HG03060 (cell line): Measurements from ENCODE around the gene SIM1.

Source experiments
- ATAC-seq: cut with Tn5 transposase; IDR thresholded peaks from one replicate; pipeline ENCODE4 v1.9.1; 2021; ENCODE audit warnings: low read depth, moderate number of reproducible peaks; ENCODE audit not compliant: unreplicated experiment

Gene SIM1

DNA sequence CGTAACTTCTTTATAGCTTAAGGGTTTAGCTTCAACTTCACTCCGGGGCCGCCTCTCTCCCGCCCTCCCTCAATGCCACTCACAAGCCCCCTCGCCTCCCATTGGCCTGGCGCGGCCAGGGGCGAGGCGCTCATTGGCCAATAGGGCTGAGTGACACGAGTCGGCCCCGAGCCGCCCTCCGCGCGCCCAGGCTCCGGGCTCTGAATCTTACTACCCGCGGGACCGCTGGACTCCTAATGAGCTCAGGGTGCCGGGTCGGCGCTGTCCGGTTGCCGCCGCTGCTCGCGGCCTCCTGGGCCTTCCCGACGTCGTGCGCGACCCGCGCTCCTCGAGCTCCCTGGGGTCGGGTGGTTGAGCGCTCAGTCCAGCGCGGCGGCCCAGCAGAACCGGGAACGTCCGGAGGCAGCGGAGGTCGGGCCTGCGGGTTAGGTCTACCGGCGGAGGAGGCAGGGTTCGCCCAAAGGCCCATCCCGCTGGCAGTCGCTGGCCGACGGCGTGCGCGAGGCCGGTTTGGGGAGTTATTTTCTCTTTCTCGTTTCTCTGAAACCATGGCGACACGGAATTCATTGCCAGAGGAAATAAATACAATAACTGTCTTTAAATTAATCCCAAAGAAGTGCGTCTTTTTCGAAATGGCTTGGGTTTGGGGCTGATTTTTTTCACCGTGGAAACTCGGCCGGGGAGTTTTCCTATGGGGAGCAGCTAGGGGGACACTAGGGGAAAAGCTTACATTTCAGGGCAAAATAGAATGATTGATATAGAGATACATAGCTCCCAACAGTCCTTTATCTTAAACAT is at the start of gene SIM1:
TSS of gene SIM1 (minus strand) at position 19 of the 798 bp plus-strand sequence. CDS start 1,453 bp downstream, outside the sequence.
- no peak for ATAC-seq

GRCh38 chr6:100512203-100512862 is 47.6 kb upstream of the SIM1 start:
- ATAC-seq: no peak

- no peak for ATAC-seq
These were observed 44.4 kb upstream of the SIM1 start for GRCh38 chr6:100509101-100509500.

GRCh38 chr6:100506651-100507050 is 41.9 kb upstream of the SIM1 start:
- ATAC-seq: no peak

GRCh38 chr6:100504786-100505737 is 40.3 kb upstream of the SIM1 start:
- no peak for ATAC-seq

- ATAC-seq: no peak
These were observed 38.5 kb upstream of the SIM1 start for GRCh38 chr6:100503043-100503705.

- no peak for ATAC-seq
These were observed 28.6 kb upstream of the SIM1 start for GRCh38 chr6:100493206-100493888.

DNA sequence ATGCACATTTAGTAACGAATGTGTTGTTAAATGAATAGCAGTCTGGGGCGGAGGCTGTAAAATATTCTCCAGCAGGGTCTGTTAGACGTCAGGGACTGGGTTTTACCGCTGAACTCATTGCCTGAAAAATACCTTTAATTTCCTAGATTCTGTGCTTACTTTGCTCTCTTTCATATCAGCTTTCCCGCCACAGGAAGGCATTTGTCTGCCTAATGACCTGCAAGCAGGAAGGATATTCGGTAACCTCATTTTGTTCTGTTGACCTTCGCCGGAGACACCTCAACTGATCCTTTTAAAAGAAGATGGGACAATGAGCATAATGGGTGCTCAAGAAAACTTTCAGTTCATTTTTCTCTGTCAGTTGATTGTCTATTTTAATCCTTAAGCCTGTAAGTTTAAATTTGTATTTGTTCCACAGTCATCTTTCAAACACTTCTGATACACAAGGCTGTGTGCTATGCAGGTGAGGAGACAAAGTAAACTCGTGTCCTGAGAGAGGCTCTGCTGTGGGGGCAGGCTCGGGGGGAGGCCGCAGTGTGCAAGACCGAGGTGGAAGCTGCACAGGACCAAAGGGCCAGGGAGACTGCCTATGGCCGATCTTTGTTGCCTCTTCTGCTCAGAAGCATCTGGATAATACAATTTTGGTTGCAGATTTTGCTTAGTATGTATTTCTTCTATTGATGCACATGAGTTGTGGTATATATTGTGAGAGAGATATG is 27.4 kb upstream of the SIM1 start:
- no peak for ATAC-seq

DNA sequence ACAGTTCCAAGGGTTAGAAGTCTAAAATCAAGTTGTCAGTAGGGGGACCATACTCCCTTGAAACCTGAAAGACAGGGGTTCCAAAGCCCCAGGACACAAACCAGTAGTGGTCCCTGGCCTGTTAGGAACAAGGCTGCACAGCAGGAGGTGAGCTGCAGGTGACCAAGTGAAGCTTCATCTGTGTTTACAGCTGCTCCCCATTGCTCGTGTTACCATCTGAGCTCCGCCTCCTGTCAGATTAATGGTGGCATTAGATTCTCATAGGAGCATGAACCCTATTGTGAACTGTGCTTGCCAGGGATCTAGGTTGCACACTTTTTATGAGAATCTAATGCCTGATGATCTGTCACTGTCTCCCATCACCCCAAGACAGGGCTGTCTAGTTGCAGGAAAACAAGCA is 25.3 kb upstream of the SIM1 start:
- ATAC-seq: no peak

GRCh38 chr6:100488244-100488643 is 23.5 kb upstream of the SIM1 start:
- no peak for ATAC-seq

DNA sequence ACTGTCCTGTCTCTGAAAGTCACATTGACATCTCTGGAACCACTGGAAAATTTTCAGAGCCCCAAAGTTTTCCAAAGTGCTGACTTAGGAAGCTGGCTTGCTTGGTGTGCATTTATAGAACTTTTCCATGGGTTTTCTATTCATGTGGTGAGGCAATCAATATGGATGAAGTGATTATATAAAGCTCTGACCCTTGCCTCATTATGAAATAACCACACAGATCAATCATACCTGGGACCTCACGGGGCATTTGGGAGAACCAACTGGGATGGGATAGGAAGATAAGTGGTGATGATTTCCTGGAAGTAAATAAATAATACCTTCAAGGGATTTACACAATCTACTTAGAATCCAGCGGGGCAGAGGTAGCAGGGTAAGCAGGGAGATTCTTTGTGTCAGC is 22.9 kb upstream of the SIM1 start:
- no peak for ATAC-seq

DNA sequence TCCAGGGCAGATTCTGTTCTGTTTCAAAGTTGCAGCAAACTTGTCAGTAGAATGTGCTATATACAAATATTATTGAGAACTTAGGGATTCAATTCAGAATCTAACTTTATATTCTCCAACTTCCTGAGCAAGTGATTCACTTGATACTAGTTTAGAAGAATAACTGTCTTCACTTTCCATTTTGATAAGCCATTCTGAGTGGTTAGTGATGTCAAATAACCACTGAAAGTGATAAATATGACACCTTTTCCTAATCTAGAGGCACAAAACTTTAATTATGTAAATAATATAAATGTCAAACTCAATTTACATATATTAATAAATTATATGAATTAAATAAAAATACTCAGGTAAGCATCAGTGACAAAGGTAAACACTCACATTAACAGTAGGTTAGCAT is 20.5 kb upstream of the SIM1 start:
- ATAC-seq: no peak

- no peak for ATAC-seq
These were observed 19.8 kb upstream of the SIM1 start for GRCh38 chr6:100484474-100484873.

- no peak for ATAC-seq
These were observed 18.0 kb upstream of the SIM1 start for GRCh38 chr6:100482698-100483097.

- peak; percentile 55 for ATAC-seq
These were observed 14.7 kb upstream of the SIM1 start for GRCh38 chr6:100479179-100480035.

GRCh38 chr6:100475554-100476320 is 11.0 kb upstream of the SIM1 start:
- ATAC-seq: peak; percentile 46

GRCh38 chr6:100473182-100473581 is 8.5 kb upstream of the SIM1 start:
- no peak for ATAC-seq

- ATAC-seq: peak; percentile 93
These were observed 8.0 kb upstream of the SIM1 start for GRCh38 chr6:100472674-100473073.
